Islet of Langerhans (tissue), 1 donor: Measurements from ENCODE around the gene PPM1L.

Source experiments
- FAIRE-seq: peaks from one replicate; lab custom pipeline; 2011; peaks lifted over from hg19 to GRCh38; lab: Jason Lieb, UNC

PPM1L gene

GRCh38 chr3:161103776-161104385 lies 347.9 kb downstream of the PPM1L start:
- FAIRE-seq: no peak

- FAIRE-seq: no peak
These were observed 348.8 kb downstream of the PPM1L start, which contains the start of gene B3GALNT1 for GRCh38 chr3:161104561-161105551. B3GALNT1 (minus strand) TSS chr3:161105349; CDS start chr3:161086754, 18,595 bp downstream.

GRCh38 chr3:161107311-161107710 lies 351.3 kb downstream of the PPM1L start:
- FAIRE-seq: no peak

- no peak for FAIRE-seq
These were observed 352.8 kb downstream of the PPM1L start for GRCh38 chr3:161108840-161109239.

GRCh38 chr3:161117646-161118045 lies 361.6 kb downstream of the PPM1L start:
- no peak for FAIRE-seq

GRCh38 chr3:161126495-161126894 lies 370.5 kb downstream of the PPM1L start:
- no peak for FAIRE-seq
